MCF 10A (cell line): Measurements from ENCODE around the gene LIG4. TPM values are rescaled to one million over a fixed set of nuclear protein-coding genes. Genes with fewer than 3 reads are reported as not detected.
"Not testable (repeated sequence)": the region's sequence is repeated elsewhere in the genome, so short reads cannot be mapped to it uniquely, and the experiment has no call there.

Source experiments
- BruUV-seq: library from RNA; stranded (reverse); fragments of 400-500 nt; replicated peaks from 2 replicates; lab custom pipeline; 2021; lab: Mats Ljungman, UMichigan
- CTCF ChIA-PET: fragments of 300-600 bp; sonication (Branson Sonifier 250); formaldehyde crosslinking; extraction: SDS; loops from one replicate; lab custom pipeline; 2021; ENCODE audit warnings: antibody characterized with exemption, inconsistent platforms; lab: Yijun Ruan, JAX
- POLR2A ChIA-PET: fragments of 300-600, 350-650 bp; sonication (Branson Sonifier 250); formaldehyde crosslinking; extraction: SDS; loops from one replicate; lab custom pipeline; 2020; ENCODE audit warnings: antibody characterized with exemption, inconsistent platforms; lab: Yijun Ruan, JAX
- DNase-seq: peaks from one replicate; pipeline ENCODE4 v3.0.0-alpha.2; 2018; ENCODE audit not compliant: unreplicated experiment
- H3K27ac Mint-ChIP-seq: one replicate; pipeline ENCODE4 v1.8.0; 2022; ENCODE audit warnings: mild to moderate bottlenecking, low read depth, mixed read lengths; ENCODE audit not compliant: unreplicated experiment
- H3K27me3 Mint-ChIP-seq: one replicate; pipeline ENCODE4 v1.8.0; 2022; ENCODE audit warnings: mixed read lengths; ENCODE audit not compliant: insufficient read depth, unreplicated experiment
- H3K36me3 Mint-ChIP-seq: one replicate; pipeline ENCODE4 v1.8.0; 2022; ENCODE audit warnings: mild to moderate bottlenecking, moderate library complexity, mixed read lengths; ENCODE audit not compliant: insufficient read depth, unreplicated experiment
- H3K4me1 Mint-ChIP-seq: one replicate; pipeline ENCODE4 v1.8.0; 2022; ENCODE audit warnings: mixed read lengths; ENCODE audit not compliant: insufficient read depth, unreplicated experiment
- H3K4me3 Mint-ChIP-seq: one replicate; pipeline ENCODE4 v1.8.0; 2022; ENCODE audit warnings: mild to moderate bottlenecking, moderate library complexity, mixed read lengths; ENCODE audit not compliant: unreplicated experiment
- H3K9me3 Mint-ChIP-seq: one replicate; pipeline ENCODE4 v1.8.0; 2022; ENCODE audit warnings: mixed read lengths; ENCODE audit not compliant: unreplicated experiment
- CTCF ChIP-seq: fragments of 200-600 bp; IDR thresholded peaks from one replicate; pipeline ENCODE4 v1.8.0; 2022; ENCODE audit warnings: antibody characterized with exemption, mild to moderate bottlenecking; ENCODE audit not compliant: unreplicated experiment
- intact Hi-C: fragments of 100-400 bp; cut with micrococcal nuclease; formaldehyde crosslinking; loops from 2 replicates; pipeline ENCODE4 v1.14.1; 2022
- total RNA-seq: library from RNA; stranded (reverse); gene quantifications from 2 replicates; pipeline ENCODE4 v1.2.3, GENCODE V29; 2022

LIG4 gene
- total RNA-seq, 1 experiment from 2014 or later = 17.7 TPM

GRCh38 chr13:108218044-108218974 is 3.0 kb upstream of the LIG4 start, which contains the start of gene ABHD13:
Gene ABHD13 (plus strand): TSS chr13:108218392. CDS start chr13:108229219, 10,827 bp downstream.
- Mint-ChIP-seq H3K36me3 (no peaks in the 10 kb centered on the region), H3K27me3 (no peaks in the 10 kb centered on the region), H3K27ac (peak within 1 kb of the TSS; percentile 99), H3K4me3 (peak within 1 kb of the TSS; percentile 97), H3K9me3 (no peaks in the 10 kb centered on the region), H3K4me1 (peaks cover 21% of the 10 kb centered on the region)
- POLR2A ChIA-PET = interaction anchor here (0.6 to 1.1 kb wide), 7 partner anchors 9 to 564 kb away, joined by 3 to 4 read pairs (median 3); partner anchors contain the start of gene TNFSF13B
- BruUV-seq = no TSS peak
- intact Hi-C loops = no loop called here
- DNase-seq = peak; percentile 93
- TF ChIP-seq CTCF = no peak
- CTCF ChIA-PET = interaction anchor here (1.4 to 2.4 kb wide), 2 partner anchors 9 to 62 kb away, joined by 4 to 5 read pairs; no protein-coding TSS in a partner anchor

- BruUV-seq = TSS peak; percentile 77
- DNase-seq, H3K36me3 Mint-ChIP-seq, H3K27me3 Mint-ChIP-seq, H3K9me3 Mint-ChIP-seq, intact Hi-C loops: not testable (repeated sequence)
- H3K4me3 Mint-ChIP-seq = peak overlapping the region; percentile 97
- CTCF ChIA-PET = interaction anchor here (0.6 to 2.4 kb wide), 4 partner anchors 10 to 61 kb away, joined by 3 to 5 read pairs (median 4); no protein-coding TSS in a partner anchor
- H3K4me1 Mint-ChIP-seq = peaks cover 21% of the 10 kb centered on the region
- POLR2A ChIA-PET = interaction anchor here (0.6 to 1.5 kb wide), 5 partner anchors 8 to 170 kb away, joined by 3 to 5 read pairs (median 4); partner anchors contain the start of gene TNFSF13B
- peak overlapping the region; percentile 99 for H3K27ac Mint-ChIP-seq
Observed at GRCh38 chr13:108217307-108218043, 2.1 kb upstream of the LIG4 start.

GRCh38 chr13:108214441-108215271 is 680 bp downstream of the LIG4 start:
- no peak for TF ChIP-seq CTCF
- CTCF ChIA-PET = no interaction called here
- Mint-ChIP-seq H3K27me3 (no peaks in the 10 kb centered on the region), H3K9me3 (no peaks in the 10 kb centered on the region), H3K36me3 (peaks cover 12% of the 10 kb centered on the region), H3K4me3 (peak overlapping the region; percentile 65), H3K4me1 (peaks cover 12% of the 10 kb centered on the region), H3K27ac (peak overlapping the region; percentile 66)
- no TSS peak for BruUV-seq
- intact Hi-C loops = no loop called here
- POLR2A ChIA-PET = no interaction called here
- peak; percentile 20 for DNase-seq

GRCh38 chr13:108213946-108214345 is 1.4 kb downstream of the LIG4 start:
- no peak for TF ChIP-seq CTCF
- no peaks in the 10 kb centered on the region for H3K9me3 Mint-ChIP-seq
- DNase-seq = peak; percentile 11
- H3K27ac Mint-ChIP-seq = peak overlapping the region; percentile 66
- H3K36me3 Mint-ChIP-seq = peaks cover 16% of the 10 kb centered on the region
- H3K27me3 Mint-ChIP-seq = no peaks in the 10 kb centered on the region
- BruUV-seq = no TSS peak
- intact Hi-C loops = no loop called here
- H3K4me3 Mint-ChIP-seq = peak overlapping the region; percentile 65
- ChIA-PET CTCF (no interaction called here), POLR2A (interaction anchor here (0.6 to 1.2 kb wide), 3 partner anchors 13 to 759 kb away, joined by 3 to 4 read pairs (median 4); no protein-coding TSS in a partner anchor)
- H3K4me1 Mint-ChIP-seq = peaks cover 8% of the 10 kb centered on the region
